GM19193 (cell line): Measurements from ENCODE around the gene IRF1.
A peak's percentile ranks its signal among the peaks of the same experiment; 100 is the strongest.

Source experiments
- POLR2A ChIP-seq: IDR thresholded peaks from 4 replicates; pipeline ENCODE4 v1.6.1; 2011; ENCODE audit not compliant: insufficient read depth, insufficient read length; ENCODE audit errors: extremely low read depth

Gene IRF1

GRCh38 chr5:132490484-132491367 lies at the start of gene IRF1:
TSS of gene IRF1 (minus strand) at chr5:132490773. CDS start at chr5:132489478, 1,295 bp downstream.
- TF ChIP-seq POLR2A, result peak; percentile 99

- TF ChIP-seq POLR2A, result no peak
These were observed 49.6 kb upstream of the IRF1 start for GRCh38 chr5:132540149-132540548.

GRCh38 chr5:132539716-132540115 lies 49.1 kb upstream of the IRF1 start:
- no peak for TF ChIP-seq POLR2A

GRCh38 chr5:132530946-132531345 lies 40.4 kb upstream of the IRF1 start:
- no peak for TF ChIP-seq POLR2A

GRCh38 chr5:132528866-132529634 lies 38.5 kb upstream of the IRF1 start:
- no peak for TF ChIP-seq POLR2A

- TF ChIP-seq POLR2A, result no peak
These were observed 37.4 kb upstream of the IRF1 start for GRCh38 chr5:132528021-132528420.

- TF ChIP-seq POLR2A, result no peak
These were observed 36.5 kb upstream of the IRF1 start for GRCh38 chr5:132526974-132527564.

GRCh38 chr5:132526290-132526973 lies 35.9 kb upstream of the IRF1 start:
- TF ChIP-seq POLR2A, result no peak

- no peak for TF ChIP-seq POLR2A
These were observed 34.7 kb upstream of the IRF1 start for GRCh38 chr5:132525299-132525724.

GRCh38 chr5:132510076-132510475 lies 19.5 kb upstream of the IRF1 start:
- no peak for TF ChIP-seq POLR2A

GRCh38 chr5:132506094-132506692 lies 15.6 kb upstream of the IRF1 start:
- no peak for TF ChIP-seq POLR2A

- no peak for TF ChIP-seq POLR2A
These were observed 15.1 kb upstream of the IRF1 start for GRCh38 chr5:132505641-132506040.

- TF ChIP-seq POLR2A, result no peak
These were observed 14.2 kb upstream of the IRF1 start for GRCh38 chr5:132504746-132505145.

- TF ChIP-seq POLR2A, result no peak
These were observed 12.7 kb upstream of the IRF1 start for GRCh38 chr5:132503244-132503643.

- no peak for TF ChIP-seq POLR2A
These were observed 11.7 kb upstream of the IRF1 start for GRCh38 chr5:132501961-132502931.
